HEK293 (cell line): ENCODE results near the gene AK1.

ENCODE experiments used
- CTCF ChIA-PET: fragments of 350-600 bp; formaldehyde crosslinking; extraction: SDS; loops from one replicate; lab custom pipeline; 2021; ENCODE audit warnings: antibody characterized with exemption; lab: Yijun Ruan, JAX
- POLR2A ChIA-PET: fragments of 300-600 bp; formaldehyde crosslinking; extraction: SDS; loops from one replicate; lab custom pipeline; 2020; ENCODE audit warnings: antibody characterized with exemption, inconsistent platforms; lab: Yijun Ruan, JAX
- H3K27ac ChIP-seq: fragments of 200-500 bp; sonication (Bioruptor generic); 2 replicates; pipeline ENCODE4 v1.5.1; 2014; ENCODE audit warnings: low read depth, low read length, control low read depth, inconsistent platforms; ENCODE audit errors: extremely low read depth
- H3K36me3 ChIP-seq, 2 experiments: fragments of 200-500 bp in 1 of 2; sonication (Bioruptor generic) in 1 of 2; 1 replicate in 1 of 2; 2 replicates in 1 of 2; pipeline ENCODE4 v1.5.1; 2014 to 2017; ENCODE audit warnings: inconsistent platforms in 2 of 2, low read length in 2 of 2; ENCODE audit not compliant: control insufficient read depth in 2 of 2, insufficient read depth in 1 of 2
- H3K4me1 ChIP-seq: fragments of 200-500 bp; sonication (Bioruptor generic); 2 replicates; pipeline ENCODE4 v1.5.1; 2014; ENCODE audit warnings: mild to moderate bottlenecking, low read length, inconsistent platforms; ENCODE audit not compliant: control insufficient read depth, insufficient read depth
- H3K4me3 ChIP-seq: 2 replicates; pipeline ENCODE4 v1.5.1; 2011; ENCODE audit warnings: low read depth, mild to moderate bottlenecking, control low read depth, low read length, moderate library complexity
- H3K9me3 ChIP-seq: fragments of 200-500 bp; sonication (Bioruptor generic); 2 replicates; pipeline ENCODE4 v1.5.1; 2014; ENCODE audit warnings: low read depth, low read length, inconsistent platforms; ENCODE audit not compliant: control insufficient read depth, insufficient read depth
- FEZF1 ChIP-seq: fragments of 450-650 bp; formaldehyde crosslinking; IDR thresholded peaks from 2 replicates; pipeline ENCODE4 v1.5.1; 2016; ENCODE audit warnings: missing biosample characterization, missing genetic modification characterization
- INSM2 ChIP-seq: fragments of 450-650 bp; formaldehyde crosslinking; IDR thresholded peaks from 2 replicates; pipeline ENCODE4 v1.5.1; 2016; ENCODE audit warnings: missing biosample characterization, missing genetic modification characterization
- PATZ1 ChIP-seq: fragments of 450-650 bp; formaldehyde crosslinking; IDR thresholded peaks from 2 replicates; pipeline ENCODE4 v1.5.1; 2016; ENCODE audit warnings: missing biosample characterization, missing genetic modification characterization
- ZBTB44 ChIP-seq: fragments of 450-650 bp; IDR thresholded peaks from 2 replicates; pipeline ENCODE4 v1.5.1; 2018; ENCODE audit warnings: missing biosample characterization, mild to moderate bottlenecking, missing genetic modification characterization
- ZNF18 ChIP-seq: fragments of 450-650 bp; formaldehyde crosslinking; IDR thresholded peaks from 2 replicates; pipeline ENCODE4 v1.5.1; 2016; ENCODE audit warnings: missing biosample characterization, missing genetic modification characterization
- ZNF19 ChIP-seq: fragments of 450-650 bp; formaldehyde crosslinking; IDR thresholded peaks from 2 replicates; pipeline ENCODE4; 2016; ENCODE audit warnings: missing biosample characterization, missing genetic modification characterization, low read depth
- ZNF274 ChIP-seq, 2 experiments: fragments of 200-500 bp in 1 of 2; fragments of 450-650 bp in 1 of 2; sonication (Bioruptor generic) in 1 of 2; formaldehyde crosslinking in 1 of 2; IDR thresholded peaks; 2 replicates each; pipeline versions ENCODE4 v1.5.1 to v1.6.1; 2014 to 2016; ENCODE audit warnings: borderline replicate concordance in 1 of 2, inconsistent platforms in 1 of 2, low read length in 1 of 2, missing biosample characterization in 1 of 2, missing genetic modification characterization in 1 of 2
- ZNF426 ChIP-seq: fragments of 450-650 bp; formaldehyde crosslinking; IDR thresholded peaks from 2 replicates; pipeline ENCODE4 v1.5.1; 2017; ENCODE audit warnings: missing biosample characterization, missing genetic modification characterization, mild to moderate bottlenecking, inconsistent platforms, moderate library complexity
- ZNF501 ChIP-seq: fragments of 450-650 bp; formaldehyde crosslinking; IDR thresholded peaks from 2 replicates; pipeline ENCODE4 v1.5.1; 2016; ENCODE audit warnings: missing biosample characterization, missing genetic modification characterization
- ZNF561 ChIP-seq: fragments of 450-650 bp; IDR thresholded peaks from 2 replicates; pipeline ENCODE4 v1.5.1; 2018; ENCODE audit warnings: missing biosample characterization, missing genetic modification characterization, borderline replicate concordance
- ZNF624 ChIP-seq: fragments of 450-650 bp; formaldehyde crosslinking; IDR thresholded peaks from 2 replicates; pipeline ENCODE4 v1.5.1; 2017; ENCODE audit warnings: missing biosample characterization, missing genetic modification characterization
- ZNF843 ChIP-seq: fragments of 450-650 bp; formaldehyde crosslinking; IDR thresholded peaks from 2 replicates; pipeline ENCODE4 v1.5.1; 2016; ENCODE audit warnings: missing biosample characterization, missing genetic modification characterization
- ZSCAN16 ChIP-seq: fragments of 450-650 bp; formaldehyde crosslinking; IDR thresholded peaks from 2 replicates; pipeline ENCODE4 v1.5.1; 2016; ENCODE audit warnings: missing biosample characterization, missing genetic modification characterization
- ZSCAN18 ChIP-seq: fragments of 450-650 bp; formaldehyde crosslinking; IDR thresholded peaks from 2 replicates; pipeline ENCODE4 v1.5.1; 2016; ENCODE audit warnings: missing biosample characterization, missing genetic modification characterization

AK1 gene

GRCh38 chr9:127852829-127853228 lies 24.6 kb downstream of the AK1 start (continued):
- no peak for TF ChIP-seq PATZ1
- TF ChIP-seq ZNF426, result no peak
- TF ChIP-seq ZNF18 (tag by site-specific recombination), result no peak
- no peak for TF ChIP-seq FEZF1 (tag by site-specific recombination)
- no peak for TF ChIP-seq ZNF624 (tag by site-specific recombination)

- no peak overlapping the region for H3K27ac ChIP-seq
- H3K4me1 ChIP-seq, result no peaks in the 10 kb centered on the region
- H3K4me3 ChIP-seq, result no peak overlapping the region
- H3K9me3 ChIP-seq, result no peaks in the 10 kb centered on the region
- ChIA-PET POLR2A (no interaction called here), CTCF (interaction anchor here (0.6 kb wide), 1 partner anchor 1927 kb away, joined by 3 read pairs; no protein-coding TSS in a partner anchor)
- no peaks in the 10 kb centered on the region for H3K36me3 ChIP-seq
- TF ChIP-seq ZNF274 (IDR thresholded peaks at IDR 0.05; ENCODE audit: low read length) (no peak), ZNF274 (tag by site-specific recombination; IDR thresholded peaks at IDR 0.05; ENCODE audit: borderline replicate concordance) (no peak), ZNF843 (no peak), ZSCAN18 (tag by site-specific recombination) (no peak), ZNF561 (no peak), ZNF19 (tag by site-specific recombination) (no peak), INSM2 (tag by site-specific recombination) (no peak), ZNF501 (tag by site-specific recombination) (no peak), ZBTB44 (tag by site-specific recombination) (no peak), ZSCAN16 (no peak)
Measured at GRCh38 chr9:127850286-127850830, 27.1 kb downstream of the AK1 start.
